ENCODE data around the gene GTPBP6.
"Not testable (repeated sequence)": the region's sequence is repeated elsewhere in the genome, so short reads cannot be mapped to it uniquely, and the experiment has no call there.

GTPBP6 gene

GRCh38 chrX:327660-328126 lies 9.1 kb upstream of the GTPBP6 start (continued):
- TF ChIP-seq ZNF565 (CRISPR knock-in tag; conservative IDR thresholded peaks at IDR 0.05; ENCODE audit: low read depth): no peak
- no peak for TF ChIP-seq ARNTL (CRISPR knock-in tag; IDR thresholded peaks at IDR 0.05; ENCODE audit: borderline replicate concordance, low read depth)
- no peak for TF ChIP-seq RARB (CRISPR knock-in tag; IDR thresholded peaks at IDR 0.05)
- TF ChIP-seq CSDC2 (CRISPR knock-in tag; IDR thresholded peaks at IDR 0.05): no peak

GRCh38 chrX:324664-325063 lies 6.1 kb upstream of the GTPBP6 start:
- not testable (repeated sequence) for ATAC-seq

GRCh38 chrX:323721-324628 lies 5.4 kb upstream of the GTPBP6 start:
- TF ChIP-seq ZFP3 (CRISPR knock-in tag; IDR thresholded peaks at IDR 0.05) (no peak), ESRRG (CRISPR knock-in tag; IDR thresholded peaks at IDR 0.05) (no peak), CREB5 (CRISPR knock-in tag; IDR thresholded peaks at IDR 0.05; ENCODE audit: low read depth) (no peak), BACH2 (CRISPR knock-in tag; IDR thresholded peaks at IDR 0.05; ENCODE audit: borderline replicate concordance) (no peak), PATZ1 (CRISPR knock-in tag; IDR thresholded peaks at IDR 0.05; ENCODE audit: borderline replicate concordance) (no peak), ZFP30 (CRISPR knock-in tag; IDR thresholded peaks at IDR 0.05) (no peak), ARNTL (CRISPR knock-in tag; IDR thresholded peaks at IDR 0.05; ENCODE audit: borderline replicate concordance, low read depth) (no peak), ZC3H10 (CRISPR knock-in tag; IDR thresholded peaks at IDR 0.05) (no peak), RARB (CRISPR knock-in tag; IDR thresholded peaks at IDR 0.05) (no peak), PPARA (CRISPR knock-in tag; IDR thresholded peaks at IDR 0.05; ENCODE audit: borderline replicate concordance) (no peak), TCF4 (CRISPR knock-in tag; IDR thresholded peaks at IDR 0.05; ENCODE audit: borderline replicate concordance) (no peak), TOX (CRISPR knock-in tag; IDR thresholded peaks at IDR 0.05; ENCODE audit: borderline replicate concordance) (no peak), ZNF565 (CRISPR knock-in tag; conservative IDR thresholded peaks at IDR 0.05; ENCODE audit: low read depth) (no peak), ZNF8 (CRISPR knock-in tag; IDR thresholded peaks at IDR 0.05) (no peak), OSR1 (CRISPR knock-in tag; IDR thresholded peaks at IDR 0.05) (no peak), SNAI2 (CRISPR knock-in tag; IDR thresholded peaks at IDR 0.05) (no peak), ISL1 (CRISPR knock-in tag; IDR thresholded peaks at IDR 0.05) (no peak), CSRNP3 (CRISPR knock-in tag; IDR thresholded peaks at IDR 0.05) (no peak), POU6F1 (CRISPR knock-in tag; IDR thresholded peaks at IDR 0.05; ENCODE audit: borderline replicate concordance, low read depth) (no peak), GLIS3 (CRISPR knock-in tag; IDR thresholded peaks at IDR 0.05) (no peak)
- peak; percentile 53 for ATAC-seq

GRCh38 chrX:320126-320783 lies 1.7 kb upstream of the GTPBP6 start:
- ATAC-seq: no peak
- TF ChIP-seq POU6F1 (CRISPR knock-in tag; IDR thresholded peaks at IDR 0.05; ENCODE audit: borderline replicate concordance, low read depth) (no peak), ZNF8 (CRISPR knock-in tag; IDR thresholded peaks at IDR 0.05) (no peak), GLIS3 (CRISPR knock-in tag; IDR thresholded peaks at IDR 0.05) (no peak), ZNF565 (CRISPR knock-in tag; conservative IDR thresholded peaks at IDR 0.05; ENCODE audit: low read depth) (no peak), ESRRG (CRISPR knock-in tag; IDR thresholded peaks at IDR 0.05) (no peak), ARNTL (CRISPR knock-in tag; IDR thresholded peaks at IDR 0.05; ENCODE audit: borderline replicate concordance, low read depth) (no peak), CSDC2 (CRISPR knock-in tag; IDR thresholded peaks at IDR 0.05) (no peak), TSHZ2 (CRISPR knock-in tag; IDR thresholded peaks at IDR 0.05) (no peak), ISL1 (CRISPR knock-in tag; IDR thresholded peaks at IDR 0.05) (no peak), ZFP30 (CRISPR knock-in tag; IDR thresholded peaks at IDR 0.05) (no peak)

Measured in SK-N-SH treated with all-trans-retinoic acid at 6 μM for 48 hours (cell line).